Iris pigment epithelial cell (primary cell): ENCODE results near the gene NDFIP1.
A peak's percentile ranks its signal among the peaks of the same experiment; 100 is the strongest.

Experiments used
- DNase-seq: peaks from one replicate; pipeline ENCODE4 v3.0.0-alpha.2; 2011; ENCODE audit warnings: low read depth

Gene NDFIP1

DNA sequence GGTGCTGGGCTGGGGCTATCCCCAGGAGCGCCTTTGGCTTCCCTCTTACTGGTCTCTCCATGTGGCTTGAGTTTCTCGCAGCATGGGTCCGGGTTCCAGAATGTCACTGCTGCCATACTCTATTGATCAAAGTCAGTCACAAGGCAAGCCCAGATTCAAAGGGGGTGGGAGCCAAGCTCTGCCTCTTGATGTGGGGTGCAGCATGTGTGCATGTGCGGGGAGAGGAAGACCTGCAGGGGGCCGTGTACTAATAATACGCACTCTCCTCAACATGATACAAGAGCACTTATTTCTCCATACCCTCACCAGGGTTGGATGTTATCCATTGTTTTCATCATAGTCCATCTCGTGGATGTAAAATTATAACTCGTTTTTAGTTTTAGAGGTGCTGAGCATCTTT lies 81.2 kb downstream of the NDFIP1 start:
- DNase-seq, result no peak

DNA sequence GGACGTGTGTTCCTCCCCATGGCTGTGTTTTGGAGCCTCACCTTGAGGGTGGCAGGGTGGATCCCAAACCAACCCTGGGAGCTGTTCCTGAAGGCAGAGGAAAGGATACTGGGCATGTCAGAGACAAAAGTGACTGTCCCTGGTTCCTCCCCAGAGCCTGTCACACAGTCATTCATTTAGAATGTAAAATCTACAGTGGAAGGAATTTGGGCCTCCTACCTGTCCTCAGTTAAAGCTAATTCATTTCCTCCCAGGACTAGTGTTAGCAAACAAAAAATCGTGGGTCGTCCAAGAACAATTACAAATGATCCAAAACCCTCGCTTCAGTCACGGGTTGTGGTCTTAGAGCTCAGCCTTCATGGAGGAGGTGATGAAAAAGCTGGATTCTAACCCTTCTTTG lies 83.2 kb downstream of the NDFIP1 start:
- DNase-seq, result no peak

DNA sequence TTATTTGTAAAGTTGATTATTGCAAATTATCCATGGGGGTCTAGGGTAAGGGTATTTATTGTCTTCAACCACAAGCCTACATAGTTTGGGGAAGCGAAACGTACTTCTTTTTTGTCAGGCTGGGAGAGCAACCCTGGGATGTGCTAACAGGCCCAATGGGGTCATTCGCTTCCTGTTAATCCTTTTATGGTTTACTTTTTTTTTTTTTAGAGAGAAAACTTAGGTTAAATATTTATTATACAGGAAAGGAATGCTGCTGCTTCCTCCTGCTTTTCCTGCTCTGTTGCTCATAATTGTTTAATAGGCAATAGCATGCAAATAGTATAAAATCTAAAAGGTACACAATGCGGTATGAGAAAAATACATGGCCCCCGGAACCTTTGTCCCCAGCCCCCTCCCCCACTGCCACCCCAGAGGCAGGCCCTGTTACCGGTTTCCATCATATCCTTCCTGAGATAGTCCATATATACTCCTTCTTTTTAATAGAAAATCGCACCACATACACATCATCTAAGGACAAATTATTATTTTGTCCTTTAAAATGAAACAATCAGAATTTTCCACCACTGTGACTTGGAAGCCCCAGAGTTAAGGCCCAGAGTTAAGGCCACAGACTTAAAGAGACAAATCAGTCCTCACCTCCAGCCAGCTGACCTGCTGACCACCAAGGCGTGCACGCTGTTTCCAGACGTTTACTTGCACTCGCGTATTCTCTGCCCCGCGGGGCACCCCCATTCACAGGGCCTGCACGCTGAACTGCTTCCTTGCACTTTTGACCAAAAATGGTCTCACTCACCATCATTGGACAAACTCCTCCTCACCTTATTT lies 83.9 kb downstream of the NDFIP1 start:
- no peak for DNase-seq

DNA sequence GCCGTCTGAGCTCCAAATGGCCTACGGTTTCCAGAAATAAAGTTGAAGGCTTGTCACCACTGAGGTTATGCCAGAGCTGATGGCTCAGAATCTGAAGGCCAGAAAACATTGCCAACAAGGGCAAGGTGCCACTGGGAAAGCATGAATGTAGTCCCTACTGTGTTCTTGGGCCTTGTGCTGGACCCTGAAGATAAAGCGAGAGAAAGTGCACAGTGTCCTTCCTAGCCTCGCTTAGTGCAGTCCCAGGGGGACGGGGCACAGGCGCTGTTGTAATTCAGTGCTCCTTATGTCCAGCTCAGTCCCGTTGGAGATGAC lies 84.5 kb downstream of the NDFIP1 start:
- DNase-seq, result no peak

DNA sequence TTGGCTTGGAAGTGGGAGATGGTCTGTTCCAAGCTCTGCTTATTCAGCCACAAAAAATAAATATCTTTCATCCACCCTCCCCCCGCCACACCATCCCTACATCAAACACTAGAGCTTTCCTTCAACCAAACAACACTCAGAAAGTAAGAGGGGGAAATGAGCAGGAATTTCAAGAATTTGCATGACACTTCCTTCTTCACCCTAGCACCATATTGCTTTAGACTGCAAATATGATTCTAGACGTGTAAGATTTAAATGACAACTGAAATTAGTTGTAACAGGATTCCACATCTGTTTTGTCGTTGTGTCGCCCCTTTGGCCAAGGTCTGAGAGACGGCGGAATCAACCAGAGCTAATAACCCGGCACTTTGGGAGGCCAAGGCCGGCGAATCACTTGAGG lies 88.5 kb downstream of the NDFIP1 start:
- DNase-seq, result peak; percentile 28

DNA sequence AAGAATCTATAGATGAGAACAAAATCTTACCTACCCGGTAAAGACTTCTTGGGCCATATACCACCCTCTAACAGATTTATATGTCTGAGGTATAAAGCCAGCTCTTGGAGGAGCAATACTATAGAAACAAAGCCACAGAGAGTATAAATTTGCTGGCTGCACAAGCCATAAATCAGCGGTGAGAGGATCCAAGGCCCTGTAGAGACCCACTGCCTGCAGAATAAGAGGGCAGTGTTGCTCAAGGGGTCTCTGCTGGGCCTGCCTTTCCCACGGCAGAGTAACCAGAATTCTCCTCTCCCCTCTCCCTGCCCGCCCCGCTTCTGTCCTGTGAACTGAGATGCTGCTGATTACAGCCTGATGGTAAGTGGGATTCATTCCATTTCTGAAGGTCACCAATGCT lies 89.2 kb downstream of the NDFIP1 start:
- DNase-seq, result no peak

DNA sequence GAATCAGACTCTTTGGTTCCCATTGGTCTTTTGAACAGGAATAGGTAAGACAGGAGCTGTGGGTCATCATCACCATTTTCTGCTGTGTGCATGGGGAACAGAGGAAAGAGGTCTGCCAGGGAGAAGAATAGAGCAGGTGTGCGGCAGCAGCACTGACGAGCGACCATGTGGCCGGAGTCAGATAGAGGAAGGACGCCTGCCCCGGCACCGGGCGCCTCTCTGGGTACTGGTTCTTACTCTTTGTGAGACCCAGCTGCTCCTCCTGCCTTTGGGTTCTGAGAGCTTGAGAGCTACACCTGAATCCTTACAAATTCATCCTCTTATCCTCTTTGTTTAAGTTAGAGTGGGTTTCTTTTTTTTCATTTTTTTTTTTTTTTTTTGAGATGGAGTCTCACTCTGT lies 90.8 kb downstream of the NDFIP1 start:
- no peak for DNase-seq

DNA sequence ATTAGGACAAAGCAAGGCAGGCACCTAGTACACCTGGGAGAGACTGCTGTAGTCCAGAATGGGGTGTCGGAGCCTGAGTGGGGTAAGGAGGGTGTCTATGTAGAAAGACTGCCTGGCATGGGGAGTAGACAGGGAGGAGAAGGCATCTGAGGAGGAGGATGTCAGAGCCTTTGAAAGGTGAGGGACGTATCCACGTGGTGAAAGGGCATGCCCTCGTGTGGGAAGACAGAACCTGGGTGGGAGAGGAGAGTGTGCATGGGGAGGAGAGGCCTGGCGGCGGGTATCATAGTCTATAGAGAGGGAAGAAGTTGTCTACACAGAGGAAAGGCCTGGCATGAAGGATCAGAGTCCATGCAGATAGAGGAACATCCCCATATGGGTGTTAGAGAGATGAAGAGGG lies 91.8 kb downstream of the NDFIP1 start:
- no peak for DNase-seq

DNA sequence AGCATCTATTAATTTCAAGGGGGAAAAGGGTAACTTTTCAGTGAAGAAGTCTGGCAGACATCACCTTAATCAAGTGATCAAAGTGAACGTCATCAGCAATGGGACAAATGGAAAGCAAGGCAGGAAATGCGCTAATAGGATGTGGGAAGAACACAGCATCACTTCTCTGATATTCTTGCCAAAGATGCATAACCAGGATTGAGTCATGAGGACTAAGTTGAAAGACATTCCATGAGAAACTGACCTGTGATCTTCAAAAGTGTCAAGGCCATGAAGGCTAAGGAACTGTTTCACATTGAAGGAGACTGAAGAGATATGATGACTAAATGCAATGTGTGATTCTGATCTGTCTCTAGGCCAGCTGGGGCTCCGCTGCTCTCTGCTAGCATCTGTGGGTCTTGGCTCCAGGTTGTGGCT lies 92.9 kb downstream of the NDFIP1 start:
- peak; percentile 98 for DNase-seq

DNA sequence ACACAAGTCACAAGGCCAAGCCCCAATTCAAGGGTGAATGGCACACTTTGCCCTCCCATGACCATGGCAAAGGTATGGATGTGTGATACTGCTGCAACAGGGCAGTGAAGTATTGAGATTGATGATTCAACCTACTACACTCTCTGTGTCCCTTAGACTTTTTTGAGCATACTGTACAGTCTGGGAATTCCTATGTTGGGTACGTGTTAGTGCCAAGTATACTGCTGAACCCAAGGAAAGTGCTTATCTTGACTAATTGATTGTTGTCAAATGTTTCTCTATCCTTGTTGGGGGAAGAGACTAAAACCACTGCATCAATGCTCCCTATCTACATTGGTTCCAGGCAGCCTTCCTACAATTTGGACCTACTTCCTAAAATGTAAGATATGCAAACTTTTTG lies 93.7 kb downstream of the NDFIP1 start:
- peak; percentile 73 for DNase-seq
